HepG2 (cell line): ENCODE measurements around the gene KRT2. TPM values are rescaled to one million over a fixed set of nuclear protein-coding genes. Genes with fewer than 3 reads are reported as not detected.

ENCODE experiments used
- ATAC-seq: fragments of 200-7000 bp; cut with Tn5 transposase; 3 replicates; pipeline ENCODE4 v1.9.1; 2020; ENCODE audit warnings: mild to moderate bottlenecking, moderate library complexity
- BruUV-seq: library from RNA; stranded (reverse); fragments of 400-500 nt; replicated peaks from 2 replicates; lab custom pipeline; 2021; lab: Mats Ljungman, UMichigan
- CTCF ChIA-PET: fragments of 300-600 bp; formaldehyde crosslinking; extraction: SDS; loops from one replicate; lab custom pipeline; 2021; ENCODE audit warnings: low total read pairs, inconsistent platforms, low intra/inter-chr PET ratio; lab: Yijun Ruan, JAX
- POLR2A ChIA-PET: fragments of 350-600 bp; sonication (Branson Sonifier 250); formaldehyde crosslinking; loops from one replicate; lab custom pipeline; 2020; ENCODE audit warnings: antibody characterized with exemption, inconsistent platforms; lab: Yijun Ruan, JAX
- DNase-seq: peaks from one replicate; pipeline ENCODE4 v3.0.0-alpha.2; 2015; ENCODE audit warnings: low spot score
- FAIRE-seq: peaks from 3 replicates; lab custom pipeline; 2011; peaks lifted over from hg19 to GRCh38; lab: Jason Lieb, UNC
- H2AFZ ChIP-seq: one replicate; pipeline ENCODE4 v1.6.1; 2011; ENCODE audit warnings: low read length, inconsistent platforms
- H3K27ac ChIP-seq: fragments of 300-600 bp; 3 replicates; pipeline ENCODE4 v1.8.0; 2011; ENCODE audit warnings: mixed run types, mild to moderate bottlenecking, mixed read lengths, low read length, inconsistent platforms; ENCODE audit not compliant: insufficient read depth; ENCODE audit errors: extremely low read length
- H3K27me3 ChIP-seq, 2 experiments: fragments of 200-600 bp in 1 of 2; 2 replicates in 1 of 2; 3 replicates in 1 of 2; pipeline versions ENCODE4 v1.6.0 to v1.8.0; 2011; ENCODE audit warnings: low read length in 2 of 2, mild to moderate bottlenecking in 2 of 2, moderate library complexity in 2 of 2, inconsistent platforms in 1 of 2; ENCODE audit not compliant: insufficient read depth in 2 of 2, control insufficient read depth in 1 of 2
- H3K36me3 ChIP-seq, 2 experiments: fragments of 200-600 bp in 1 of 2; replicated peaks in 1 of 2; 2 replicates in 1 of 2; 3 replicates in 1 of 2; pipeline versions ENCODE4 v1.5.1 to v1.8.0; 2011; ENCODE audit warnings: low read length in 2 of 2, inconsistent platforms in 1 of 2; ENCODE audit not compliant: insufficient read depth in 2 of 2, control insufficient read depth in 1 of 2
- H3K4me1 ChIP-seq: 2 replicates; pipeline ENCODE4 v1.5.1; 2012; ENCODE audit warnings: low read length, inconsistent platforms; ENCODE audit not compliant: insufficient read depth
- H3K4me2 ChIP-seq: 2 replicates; pipeline ENCODE4 v1.6.0; 2011; ENCODE audit warnings: low read depth, low read length, inconsistent platforms
- H3K4me3 ChIP-seq, 3 experiments: fragments of 200-600 bp in 1 of 3; sonication (generic), shearing (Covaris generic) in 1 of 3; replicated peaks in 1 of 3; 2 replicates each; pipeline ENCODE4 v1.5.1; 2011 to 2016; ENCODE audit warnings: low read length in 3 of 3, inconsistent platforms in 2 of 3, low read depth in 2 of 3, mild to moderate bottlenecking in 2 of 3, control low read depth in 1 of 3, mixed read lengths in 1 of 3; ENCODE audit not compliant: insufficient read depth in 1 of 3
- H3K79me2 ChIP-seq: one replicate; pipeline ENCODE4 v1.6.1; 2011; ENCODE audit warnings: low read length, inconsistent platforms; ENCODE audit not compliant: insufficient read depth
- H3K9ac ChIP-seq: 2 replicates; pipeline ENCODE4 v1.6.0; 2011; ENCODE audit warnings: mild to moderate bottlenecking, low read depth, low read length, inconsistent platforms; ENCODE audit not compliant: insufficient read depth
- H3K9me3 ChIP-seq: 2 replicates; pipeline ENCODE4 v1.5.1; 2012; ENCODE audit warnings: mild to moderate bottlenecking, low read length
- H4K20me1 ChIP-seq: 2 replicates; pipeline ENCODE4 v1.6.0; 2011; ENCODE audit warnings: inconsistent platforms, mild to moderate bottlenecking, low read length, moderate library complexity; ENCODE audit not compliant: insufficient read depth
- HMG20A ChIP-seq: IDR thresholded peaks from 2 replicates; pipeline ENCODE4 v1.6.1; 2016; ENCODE audit warnings: borderline replicate concordance
- MEF2D ChIP-seq: sonication (generic); formaldehyde crosslinking; IDR thresholded peaks from 2 replicates; pipeline ENCODE4 v1.5.1; 2020; ENCODE audit warnings: mild to moderate bottlenecking, missing genetic modification reagents
- MNT ChIP-seq: fragments of 450-650 bp; IDR thresholded peaks from 2 replicates; pipeline ENCODE4 v1.6.1; 2016
- PRMT3 ChIP-seq: sonication (generic); formaldehyde crosslinking; IDR thresholded peaks from 2 replicates; pipeline ENCODE4 v1.8.1; 2022; ENCODE audit warnings: low read depth, mild to moderate bottlenecking, moderate library complexity, missing genetic modification reagents, borderline replicate concordance
- REPIN1 ChIP-seq: sonication (generic); formaldehyde crosslinking; IDR thresholded peaks from 2 replicates; pipeline ENCODE4 v1.8.0; 2022; ENCODE audit warnings: missing genetic modification reagents, low read depth, mild to moderate bottlenecking, borderline replicate concordance
- SMARCC2 ChIP-seq: fragments of 450-650 bp; IDR thresholded peaks from 2 replicates; pipeline ENCODE4 v1.6.1; 2017; ENCODE audit warnings: antibody characterized with exemption, mild to moderate bottlenecking
- SP5 ChIP-seq: IDR thresholded peaks from 2 replicates; pipeline ENCODE4 v1.6.1; 2016; ENCODE audit warnings: low read depth, borderline replicate concordance
- YEATS4 ChIP-seq: sonication (generic); formaldehyde crosslinking; IDR thresholded peaks from 2 replicates; pipeline ENCODE4 v1.4.0; 2020; ENCODE audit warnings: missing genetic modification reagents, borderline replicate concordance
- ZBTB8A ChIP-seq: sonication (generic); formaldehyde crosslinking; IDR thresholded peaks from 2 replicates; pipeline ENCODE4 v1.4.0; 2020; ENCODE audit warnings: mild to moderate bottlenecking, low read depth, missing genetic modification reagents, borderline replicate concordance
- ZNF143 ChIP-seq: sonication (generic); formaldehyde crosslinking; IDR thresholded peaks from 2 replicates; pipeline ENCODE4 v1.4.0; 2020; ENCODE audit warnings: missing genetic modification reagents
- ZNF562 ChIP-seq: sonication (generic); formaldehyde crosslinking; IDR thresholded peaks from 2 replicates; pipeline ENCODE4 v1.8.0; 2022; ENCODE audit warnings: missing genetic modification reagents, borderline replicate concordance
- WGBS: methylation state at CpG from one replicate; pipeline ENCODE4 v1.1.6; 2017; ENCODE audit warnings: low lambda C conversion rate; 5-methylcytosine and 5-hydroxymethylcytosine counted together
- in situ Hi-C: cut with HindIII; loops from 2 replicates; pipeline ENCODE4 v1.10.0; 2017; ENCODE audit warnings: low pct_unique_long_range_greater_than_20kb; ENCODE audit not compliant: extremely low pct_ligation_motif_present
- intact Hi-C: fragments of 100-400 bp; cut with micrococcal nuclease; formaldehyde crosslinking; loops from one replicate; pipeline ENCODE4 v1.10.0; 2022; ENCODE audit not compliant: unreplicated experiment
- polyA plus RNA-seq, 8 experiments: library from polyadenylated mRNA; depleted of rRNA in 3 of 8; stranded (reverse) in 7 of 8; unstranded in 1 of 8; fragments of >200 nt; fragmentation: Illumina TruSeq in 4 of 8; extraction: Trizol in 4 of 8; gene quantifications; 2 replicates each; pipeline versions ENCODE4 v1.2.1 to v1.2.3, GENCODE V29; 2011 to 2016; ENCODE audit warnings: low read depth in 4 of 8, missing spikeins in 1 of 8, mixed read lengths in 1 of 8; ENCODE audit not compliant: insufficient read depth in 1 of 8
- total RNA-seq, 5 experiments: library from RNA; depleted of rRNA; stranded (reverse); fragments of >200 nt; fragmentation: Illumina TruSeq; extraction: Trizol; gene quantifications; 2 replicates each; pipeline ENCODE4 v1.2.3, GENCODE V29; 2016; ENCODE audit warnings: low read depth in 1 of 5

Gene KRT2
- total and polyA plus RNA-seq, 2 of the 13 experiments (the other 11 are each of a cell fraction or from before 2014, with no cell fraction given) = not detected

- no peak overlapping the region for H2AFZ ChIP-seq
- intact Hi-C loops = no loop called here
- no peaks in the 10 kb centered on the region for H3K4me1 ChIP-seq
- H4K20me1 ChIP-seq = no peaks in the 10 kb centered on the region
- no peak overlapping the region for H3K4me3 ChIP-seq
- CTCF ChIA-PET = no interaction called here
- no peaks in the 10 kb centered on the region for H3K79me2 ChIP-seq
- H3K36me3 ChIP-seq = no peaks in the 10 kb centered on the region
- BruUV-seq = no TSS peak
- ATAC-seq (no peak), DNase-seq (no peak), FAIRE-seq (no peak)
- peaks cover 0 to 23% of the 10 kb centered on the region in 2 experiments; a peak in 2 of 5 replicates for H3K27me3 ChIP-seq
- H3K9me3 ChIP-seq = no peaks in the 10 kb centered on the region
- in situ Hi-C loops = no loop called here
- 6% methylated on average over 6 of the region's 6 CpGs for WGBS
- no peak overlapping the region for H3K4me2 ChIP-seq
- no peak overlapping the region for H3K27ac ChIP-seq
- TF ChIP-seq ZBTB8A (no peak), YEATS4 (CRISPR knock-in tag) (no peak), REPIN1 (CRISPR knock-in tag) (no peak), MNT (no peak), SP5 (CRISPR knock-in tag) (no peak), ZNF562 (no peak), HMG20A (no peak), PRMT3 (CRISPR knock-in tag) (no peak), MEF2D (CRISPR knock-in tag) (no peak), ZNF143 (CRISPR knock-in tag) (no peak), SMARCC2 (no peak)
- TF ChIP-seq, all 625 proteins: peak for 0
- POLR2A ChIA-PET = no interaction called here
- H3K9ac ChIP-seq = no peak overlapping the region
Measured at GRCh38 chr12:52636189-52636588, 15.8 kb downstream of the KRT2 start.
